T follicular helper cell (primary cell): ENCODE measurements around the gene PPL.

Source experiments
- DNase-seq: peaks from one replicate; pipeline ENCODE4 v3.0.0-alpha.2; 2020; ENCODE audit warnings: low read depth

Gene PPL

DNA sequence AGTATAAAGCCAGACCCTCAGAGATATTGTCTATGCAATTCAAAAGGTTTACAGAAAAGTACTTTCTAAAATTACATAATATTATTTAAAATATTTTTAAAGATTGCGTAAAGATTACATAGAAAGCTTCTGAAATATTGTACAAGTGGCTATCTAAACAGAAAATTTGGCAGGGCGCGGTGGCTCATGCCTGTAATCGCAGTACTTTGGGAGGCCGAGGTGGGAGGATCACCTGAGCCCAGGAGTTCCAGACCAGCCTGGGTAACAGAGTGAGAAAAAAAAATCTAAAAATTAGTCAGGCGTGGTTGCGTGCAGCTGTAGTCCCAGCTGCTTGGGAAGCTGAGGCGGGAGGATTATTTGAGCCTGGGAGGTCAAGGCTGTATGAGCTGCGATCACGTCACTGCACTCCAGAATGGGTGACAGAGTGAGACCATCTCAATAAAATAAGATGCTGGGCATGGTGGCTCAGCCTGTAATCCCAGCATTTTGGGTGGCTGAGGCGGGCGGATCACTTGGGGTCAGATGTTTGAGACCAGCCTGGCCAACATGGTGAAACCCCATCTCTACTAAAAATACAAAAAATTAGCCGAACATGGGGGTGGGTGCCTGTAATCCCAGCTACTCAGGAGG, 71.6 kb downstream of the PPL start:
- DNase-seq, result no peak

GRCh38 chr16:4864728-4865127, 72.2 kb downstream of the PPL start:
- no peak for DNase-seq

GRCh38 chr16:4862639-4863038, 74.3 kb downstream of the PPL start:
- no peak for DNase-seq

GRCh38 chr16:4860727-4861342, 76.1 kb downstream of the PPL start:
- DNase-seq, result no peak

GRCh38 chr16:4859900-4860255, 77.1 kb downstream of the PPL start:
- no peak for DNase-seq

- DNase-seq, result no peak
These were observed 77.6 kb downstream of the PPL start for GRCh38 chr16:4859190-4859899.

GRCh38 chr16:4855804-4856203, 81.1 kb downstream of the PPL start:
- DNase-seq, result no peak

DNA sequence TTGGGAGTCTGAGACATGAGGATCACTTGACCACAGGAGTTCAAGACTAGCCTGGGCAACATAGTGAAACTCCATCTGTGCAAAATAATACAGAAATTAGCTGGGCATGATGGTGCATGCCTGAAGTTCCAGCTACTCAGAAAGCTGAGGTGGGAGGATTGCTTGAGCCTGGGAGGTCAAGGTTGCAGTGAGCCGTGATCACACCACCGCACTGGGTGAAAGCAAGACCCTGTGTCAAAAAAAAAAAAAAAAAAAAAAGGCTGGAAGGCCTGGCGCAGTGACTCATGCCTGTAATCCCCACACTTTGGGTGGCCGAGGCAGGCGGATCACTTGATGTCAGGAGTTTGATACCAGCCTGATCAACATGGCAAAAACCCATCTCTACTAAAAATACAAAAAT, 81.6 kb downstream of the PPL start:
- DNase-seq, result no peak

- DNase-seq, result no peak
These were observed 84.6 kb downstream of the PPL start for GRCh38 chr16:4852221-4852872.

GRCh38 chr16:4850211-4850610, 86.7 kb downstream of the PPL start:
- no peak for DNase-seq

- DNase-seq, result peak; percentile 21
These were observed 89.0 kb downstream of the PPL start for GRCh38 chr16:4847774-4848587.

DNA sequence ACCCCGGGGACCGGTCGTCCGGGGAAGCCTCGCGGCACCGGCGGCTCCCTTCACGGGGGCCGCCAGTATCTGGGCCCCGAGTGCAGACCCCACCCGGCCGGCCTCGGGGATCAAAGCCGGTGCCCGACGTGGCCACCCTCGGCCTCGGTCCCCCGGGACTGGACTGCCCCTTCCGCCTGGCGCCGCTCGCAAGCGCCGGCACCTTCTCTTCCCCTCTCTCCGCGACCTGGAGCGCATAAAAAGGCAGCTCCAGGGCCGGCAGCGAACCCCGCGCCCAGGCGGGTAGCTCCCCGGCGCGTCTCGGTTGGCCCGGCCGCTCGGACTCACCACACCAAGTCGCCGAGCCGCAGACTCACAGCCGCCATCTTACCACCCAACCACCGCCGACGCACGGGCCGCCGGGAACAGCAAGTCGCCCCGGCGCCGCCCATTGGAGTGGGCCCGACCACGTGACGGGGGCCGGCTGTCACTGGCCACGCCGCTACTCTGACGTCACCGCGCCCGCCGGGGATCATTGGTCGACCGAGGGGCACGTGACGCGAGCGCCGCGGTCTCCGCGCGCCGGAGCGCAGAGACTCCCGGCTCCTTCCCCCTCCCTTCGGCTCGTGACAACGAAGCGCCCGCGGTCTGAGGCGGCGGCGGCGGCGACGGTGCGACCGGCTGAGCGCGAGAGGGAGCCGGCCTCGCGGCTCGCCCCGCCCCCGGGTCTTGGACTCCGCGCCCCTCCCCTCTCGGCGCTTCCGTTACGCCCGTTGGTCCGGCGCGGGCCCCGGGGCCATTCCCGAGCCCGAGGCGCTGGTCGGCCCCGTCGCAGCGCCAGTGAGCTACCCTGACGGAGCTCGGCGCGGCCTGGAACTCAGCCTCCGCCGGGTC, 89.8 kb downstream of the PPL start, which contains the start of the genes GLYR1 and UBN1:
GLYR1 (minus strand) TSS at position 388 of the 873 bp plus-strand sequence; CDS start at position 365, 23 bp downstream.
UBN1 (plus strand) TSS at position 581 of the 873 bp plus-strand sequence. CDS start 5,437 bp downstream, outside the sequence.
- peak; percentile 99 for DNase-seq

DNA sequence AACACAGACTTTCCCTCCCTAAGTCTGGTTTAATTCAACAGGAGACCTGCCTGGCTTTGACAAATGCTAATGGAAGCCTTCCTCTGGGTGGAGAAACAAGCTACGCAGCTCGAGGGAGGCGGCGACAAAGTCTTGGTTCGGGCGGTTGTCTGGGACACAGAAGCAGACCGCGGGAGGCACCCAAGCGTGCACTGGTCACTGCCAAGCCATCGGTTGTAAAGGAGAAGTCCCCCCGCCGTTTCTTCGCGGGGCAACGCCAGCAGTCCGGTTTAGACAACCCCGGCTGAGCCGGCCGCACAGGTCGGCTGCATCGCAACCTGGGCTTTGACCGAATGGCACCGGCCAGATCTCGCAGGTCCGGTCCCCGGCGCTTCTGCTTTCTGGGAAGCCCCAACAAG, 90.4 kb downstream of the PPL start:
- no peak for DNase-seq

- no peak for DNase-seq
These were observed 96.0 kb downstream of the PPL start for GRCh38 chr16:4840984-4841383.

DNA sequence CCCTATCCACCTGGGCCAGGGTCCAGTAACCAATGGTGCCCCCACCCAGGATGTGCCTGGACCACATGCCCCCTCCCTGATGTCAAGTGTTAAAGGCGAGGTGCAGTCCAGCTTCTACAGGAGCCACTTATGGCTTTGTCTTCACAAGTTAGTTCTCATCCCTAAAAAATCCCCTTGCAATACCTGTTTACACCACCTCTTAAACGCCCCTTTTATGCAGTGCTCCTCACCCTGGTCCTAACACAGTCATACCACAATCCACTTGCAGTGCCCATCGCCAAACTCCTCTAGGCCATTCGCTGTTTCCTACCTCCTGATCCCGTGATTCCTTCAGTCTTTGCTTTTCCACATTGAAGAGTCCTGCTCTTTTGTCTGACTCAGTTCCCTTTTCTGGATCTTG, 97.0 kb downstream of the PPL start:
- no peak for DNase-seq

GRCh38 chr16:4837733-4838501, 99.0 kb downstream of the PPL start:
- DNase-seq, result no peak

GRCh38 chr16:4836727-4837126, 100.2 kb downstream of the PPL start:
- no peak for DNase-seq

DNA sequence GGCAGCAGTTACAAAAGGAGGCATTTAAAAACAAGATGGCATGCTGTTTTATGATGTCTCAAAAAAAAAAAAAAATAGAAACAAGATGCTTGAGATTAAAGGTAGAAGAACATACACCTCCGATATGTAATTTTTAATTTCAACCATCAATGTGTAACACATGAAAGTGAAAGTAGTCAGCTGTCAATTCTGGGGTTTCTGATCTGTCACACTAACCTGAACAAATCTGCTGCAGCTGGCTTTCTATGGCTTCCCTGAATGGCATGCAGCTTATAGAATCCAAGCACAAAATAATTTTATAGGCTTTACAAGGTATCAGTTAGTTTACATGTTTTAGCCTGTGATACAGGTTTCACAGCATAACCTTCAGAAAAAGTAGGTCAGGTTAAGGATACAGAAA, 103.4 kb downstream of the PPL start:
- no peak for DNase-seq

- DNase-seq, result no peak
These were observed 104.1 kb downstream of the PPL start for GRCh38 chr16:4832698-4833343.
